ENCODE data around the gene MEGF9. TPM values are rescaled to one million over a fixed set of nuclear protein-coding genes. Genes with fewer than 3 reads are reported as not detected.

The MEGF9 gene
- total and polyA plus RNA-seq, 2 of the 13 experiments (the other 11 are each of a cell fraction or from before 2014, with no cell fraction given): 3.1 to 3.3 TPM

GRCh38 chr9:120729791-120730241 lies 15.5 kb upstream of the MEGF9 start (continued):
- TF ChIP-seq, protein P1, sequence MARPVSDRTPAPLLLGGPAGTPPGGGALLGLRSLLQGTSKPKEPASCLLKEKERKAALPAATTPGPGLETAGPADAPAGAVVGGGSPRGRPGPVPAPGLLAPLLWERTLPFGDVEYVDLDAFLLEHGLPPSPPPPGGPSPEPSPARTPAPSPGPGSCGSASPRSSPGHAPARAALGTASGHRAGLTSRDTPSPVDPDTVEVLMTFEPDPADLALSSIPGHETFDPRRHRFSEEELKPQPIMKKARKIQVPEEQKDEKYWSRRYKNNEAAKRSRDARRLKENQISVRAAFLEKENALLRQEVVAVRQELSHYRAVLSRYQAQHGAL (CRISPR knock-in tag; IDR thresholded peaks at IDR 0.05; ENCODE audit: not compliant biosample characterization): no peak
- no peak for TF ChIP-seq MIER3 (CRISPR knock-in tag; IDR thresholded peaks at IDR 0.05; ENCODE audit: borderline replicate concordance)
- no peak for TF ChIP-seq ELF1 (CRISPR knock-in tag; IDR thresholded peaks at IDR 0.05)
- no peak for TF ChIP-seq SIX4 (CRISPR knock-in tag; IDR thresholded peaks at IDR 0.05)
- no peak for TF ChIP-seq PRPF4 (IDR thresholded peaks at IDR 0.05; ENCODE audit: low read depth, low read length, poor library complexity, severe bottlenecking)
- TF ChIP-seq HHEX (CRISPR knock-in tag; IDR thresholded peaks at IDR 0.05): 0 out of 2 replicates have a peak, but pooled peaks have one; percentile 8
- no peak for TF ChIP-seq FOXO1 (CRISPR knock-in tag; IDR thresholded peaks at IDR 0.05)
- TF ChIP-seq HNRNPH1 (optimal IDR thresholded peaks at IDR 0.05; ENCODE audit: low read depth, low read length): no peak
- TF ChIP-seq ZNF772 (CRISPR knock-in tag; IDR thresholded peaks at IDR 0.05): no peak
- TF ChIP-seq ZSCAN9 (CRISPR knock-in tag; IDR thresholded peaks at IDR 0.05; ENCODE audit: borderline replicate concordance): no peak
- TF ChIP-seq HOXA7 (CRISPR knock-in tag; IDR thresholded peaks at IDR 0.05): no peak
- TF ChIP-seq ZNF496 (CRISPR knock-in tag; IDR thresholded peaks at IDR 0.05; ENCODE audit: insufficient replicate concordance): no peak
- TF ChIP-seq ZNF468 (CRISPR knock-in tag; IDR thresholded peaks at IDR 0.05): no peak
- no peak for TF ChIP-seq ZNF3 (CRISPR knock-in tag; IDR thresholded peaks at IDR 0.05)
- TF ChIP-seq ZNF382 (CRISPR knock-in tag; IDR thresholded peaks at IDR 0.05; ENCODE audit: borderline replicate concordance): no peak
- no peak for TF ChIP-seq ESRRA (CRISPR knock-in tag; IDR thresholded peaks at IDR 0.05; ENCODE audit: low read depth)
- no peak for TF ChIP-seq GTF2F1 (IDR thresholded peaks at IDR 0.05; ENCODE audit: low read length)
- no peak for TF ChIP-seq ZNF256 (CRISPR knock-in tag; conservative IDR thresholded peaks at IDR 0.05)
- no peak for TF ChIP-seq TRIM22 (IDR thresholded peaks at IDR 0.05)
- TF ChIP-seq ZSCAN20 (CRISPR knock-in tag; IDR thresholded peaks at IDR 0.05; ENCODE audit: borderline replicate concordance): no peak
- TF ChIP-seq BCL6 (CRISPR knock-in tag; IDR thresholded peaks at IDR 0.05): no peak
- TF ChIP-seq ZNF891 (CRISPR knock-in tag; IDR thresholded peaks at IDR 0.05): no peak
- TF ChIP-seq, protein P2, sequence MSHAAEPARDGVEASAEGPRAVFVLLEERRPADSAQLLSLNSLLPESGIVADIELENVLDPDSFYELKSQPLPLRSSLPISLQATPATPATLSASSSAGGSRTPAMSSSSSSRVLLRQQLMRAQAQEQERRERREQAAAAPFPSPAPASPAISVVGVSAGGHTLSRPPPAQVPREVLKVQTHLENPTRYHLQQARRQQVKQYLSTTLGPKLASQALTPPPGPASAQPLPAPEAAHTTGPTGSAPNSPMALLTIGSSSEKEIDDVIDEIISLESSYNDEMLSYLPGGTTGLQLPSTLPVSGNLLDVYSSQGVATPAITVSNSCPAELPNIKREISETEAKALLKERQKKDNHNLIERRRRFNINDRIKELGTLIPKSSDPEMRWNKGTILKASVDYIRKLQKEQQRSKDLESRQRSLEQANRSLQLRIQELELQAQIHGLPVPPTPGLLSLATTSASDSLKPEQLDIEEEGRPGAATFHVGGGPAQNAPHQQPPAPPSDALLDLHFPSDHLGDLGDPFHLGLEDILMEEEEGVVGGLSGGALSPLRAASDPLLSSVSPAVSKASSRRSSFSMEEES (CRISPR knock-in tag; IDR thresholded peaks at IDR 0.05): no peak
- no peak for TF ChIP-seq ARHGAP35 (CRISPR knock-in tag; IDR thresholded peaks at IDR 0.05; ENCODE audit: borderline replicate concordance)
- TF ChIP-seq NFRKB (IDR thresholded peaks at IDR 0.05): no peak
- TF ChIP-seq, protein P3, sequence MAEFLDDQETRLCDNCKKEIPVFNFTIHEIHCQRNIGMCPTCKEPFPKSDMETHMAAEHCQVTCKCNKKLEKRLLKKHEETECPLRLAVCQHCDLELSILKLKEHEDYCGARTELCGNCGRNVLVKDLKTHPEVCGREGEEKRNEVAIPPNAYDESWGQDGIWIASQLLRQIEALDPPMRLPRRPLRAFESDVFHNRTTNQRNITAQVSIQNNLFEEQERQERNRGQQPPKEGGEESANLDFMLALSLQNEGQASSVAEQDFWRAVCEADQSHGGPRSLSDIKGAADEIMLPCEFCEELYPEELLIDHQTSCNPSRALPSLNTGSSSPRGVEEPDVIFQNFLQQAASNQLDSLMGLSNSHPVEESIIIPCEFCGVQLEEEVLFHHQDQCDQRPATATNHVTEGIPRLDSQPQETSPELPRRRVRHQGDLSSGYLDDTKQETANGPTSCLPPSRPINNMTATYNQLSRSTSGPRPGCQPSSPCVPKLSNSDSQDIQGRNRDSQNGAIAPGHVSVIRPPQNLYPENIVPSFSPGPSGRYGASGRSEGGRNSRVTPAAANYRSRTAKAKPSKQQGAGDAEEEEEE (CRISPR knock-in tag; IDR thresholded peaks at IDR 0.05; ENCODE audit: borderline replicate concordance): no peak
- TF ChIP-seq TEAD2 (CRISPR knock-in tag; IDR thresholded peaks at IDR 0.05): no peak
- TF ChIP-seq TERF1 (CRISPR knock-in tag; IDR thresholded peaks at IDR 0.05): no peak
